Breast epithelium (tissue), 3 donors: ENCODE results near the gene DDR2.

Source experiments
- POLR2A ChIP-seq: fragments of 450-650 bp; IDR thresholded peaks from one replicate; pipeline ENCODE4 v1.6.1; 2016; ENCODE audit warnings: antibody characterized with exemption, mild to moderate bottlenecking, moderate library complexity
- POLR2AphosphoS5 ChIP-seq, 3 donors: sonication (generic); formaldehyde crosslinking; IDR thresholded peaks; one replicate each; pipeline ENCODE4 v1.6.1; 2017; ENCODE audit warnings: antibody characterized with exemption in 3 of 3
- TF ChIP-seq, protein P1 (sequence below), 3 donors: fragments of 450-650 bp; IDR thresholded peaks; one replicate each; pipeline ENCODE4 v1.5.1; 2016 to 2017; ENCODE audit warnings: antibody characterized with exemption in 3 of 3, mild to moderate bottlenecking in 3 of 3, moderate library complexity in 3 of 3

GRCh38 chr1:162696286-162696862 lies 64.1 kb downstream of the DDR2 start:
- TF ChIP-seq, protein P1, sequence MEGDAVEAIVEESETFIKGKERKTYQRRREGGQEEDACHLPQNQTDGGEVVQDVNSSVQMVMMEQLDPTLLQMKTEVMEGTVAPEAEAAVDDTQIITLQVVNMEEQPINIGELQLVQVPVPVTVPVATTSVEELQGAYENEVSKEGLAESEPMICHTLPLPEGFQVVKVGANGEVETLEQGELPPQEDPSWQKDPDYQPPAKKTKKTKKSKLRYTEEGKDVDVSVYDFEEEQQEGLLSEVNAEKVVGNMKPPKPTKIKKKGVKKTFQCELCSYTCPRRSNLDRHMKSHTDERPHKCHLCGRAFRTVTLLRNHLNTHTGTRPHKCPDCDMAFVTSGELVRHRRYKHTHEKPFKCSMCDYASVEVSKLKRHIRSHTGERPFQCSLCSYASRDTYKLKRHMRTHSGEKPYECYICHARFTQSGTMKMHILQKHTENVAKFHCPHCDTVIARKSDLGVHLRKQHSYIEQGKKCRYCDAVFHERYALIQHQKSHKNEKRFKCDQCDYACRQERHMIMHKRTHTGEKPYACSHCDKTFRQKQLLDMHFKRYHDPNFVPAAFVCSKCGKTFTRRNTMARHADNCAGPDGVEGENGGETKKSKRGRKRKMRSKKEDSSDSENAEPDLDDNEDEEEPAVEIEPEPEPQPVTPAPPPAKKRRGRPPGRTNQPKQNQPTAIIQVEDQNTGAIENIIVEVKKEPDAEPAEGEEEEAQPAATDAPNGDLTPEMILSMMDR (IDR thresholded peaks at IDR 0.05) = no peak
- TF ChIP-seq POLR2A (no peak), POLR2AphosphoS5 (IDR thresholded peaks at IDR 0.05) (peak; percentile 27 to 67 (median 51))
